H1 (cell line): ENCODE data around the gene MACROH2A1. TPM values are rescaled to one million over a fixed set of nuclear protein-coding genes. Genes with fewer than 3 reads are reported as not detected.

Source experiments
- CTCF ChIA-PET: fragments of 300-600 bp; sonication (Branson Sonifier 250); formaldehyde crosslinking; loops from one replicate; lab custom pipeline; 2021; ENCODE audit not compliant: partially characterized antibody; lab: Charles Lee
- POLR2A ChIA-PET: fragments of 300-600 bp; sonication (Branson Sonifier 250); formaldehyde crosslinking; loops from one replicate; lab custom pipeline; 2021; ENCODE audit warnings: inconsistent platforms; ENCODE audit not compliant: partially characterized antibody; lab: Charles Lee
- DNase-seq, 2 experiments: peaks; one replicate each; pipeline versions ENCODE4 v3.0.0 to v3.0.0-alpha.2; 2010 to 2022; ENCODE audit warnings: low spot score in 2 of 2, low read depth in 1 of 2, mixed read lengths in 1 of 2
- FAIRE-seq: peaks from 2 replicates; lab custom pipeline; 2011; peaks lifted over from hg19 to GRCh38; lab: Jason Lieb, UNC
- H2AFZ ChIP-seq: 2 replicates; pipeline ENCODE4 v1.8.1; 2012; ENCODE audit warnings: low read length, inconsistent platforms
- H2AK5ac ChIP-seq: 2 replicates; pipeline ENCODE4 v1.6.1; 2013; ENCODE audit warnings: low read depth, low read length
- H2BK120ac ChIP-seq: replicated peaks from 2 replicates; pipeline ENCODE3; 2013; ENCODE audit warnings: low read depth, low read length, inconsistent platforms
- H2BK12ac ChIP-seq: 2 replicates; pipeline ENCODE4 v1.6.1; 2013; ENCODE audit warnings: low read depth, low read length
- H2BK15ac ChIP-seq: 2 replicates; pipeline ENCODE4 v1.6.1; 2013; ENCODE audit warnings: low read length
- H2BK20ac ChIP-seq: 2 replicates; pipeline ENCODE4 v1.6.1; 2013; ENCODE audit warnings: low read length
- H2BK5ac ChIP-seq: 2 replicates; pipeline ENCODE4 v1.6.1; 2013; ENCODE audit warnings: low read depth, low read length
- H3K14ac ChIP-seq: 2 replicates; pipeline ENCODE4 v1.6.1; 2013; ENCODE audit warnings: inconsistent platforms; ENCODE audit not compliant: insufficient read length
- H3K18ac ChIP-seq: 2 replicates; pipeline ENCODE4 v1.6.1; 2013; ENCODE audit warnings: low read length; ENCODE audit errors: extremely low read depth
- H3K23ac ChIP-seq: 2 replicates; pipeline ENCODE4 v1.6.1; 2013; ENCODE audit warnings: inconsistent platforms; ENCODE audit not compliant: insufficient read length
- H3K23me2 ChIP-seq: 2 replicates; pipeline ENCODE4 v1.6.1; 2013; ENCODE audit warnings: low read depth, low read length
- H3K27ac ChIP-seq: 2 replicates; pipeline ENCODE4 v1.6.1; 2011; ENCODE audit warnings: low read depth, low read length, inconsistent platforms
- H3K27me3 ChIP-seq, 4 experiments: replicated peaks in 1 of 4; 1 replicate in 1 of 4; 2 replicates in 3 of 4; pipeline versions ENCODE4 v1.6.1 to v1.8.1; 2011 to 2013; ENCODE audit warnings: low read length in 3 of 4, mild to moderate bottlenecking in 3 of 4, inconsistent platforms in 2 of 4, mixed read lengths in 2 of 4, moderate library complexity in 1 of 4; ENCODE audit not compliant: control insufficient read depth in 3 of 4, insufficient read depth in 3 of 4; ENCODE audit errors: extremely low read depth in 1 of 4
- H3K36me3 ChIP-seq, 4 experiments: 2 replicates each; pipeline versions ENCODE4 v1.6.1 to v1.8.1; 2011 to 2013; ENCODE audit warnings: mild to moderate bottlenecking in 4 of 4, low read length in 3 of 4, moderate library complexity in 2 of 4, control low read depth in 1 of 4, inconsistent platforms in 1 of 4; ENCODE audit not compliant: insufficient read depth in 4 of 4, control insufficient read depth in 2 of 4
- H3K4ac ChIP-seq: replicated peaks from 2 replicates; pipeline ENCODE3; 2013; ENCODE audit warnings: low read length, low read depth, mixed read lengths, inconsistent platforms; ENCODE audit not compliant: insufficient read length
- H3K4me1 ChIP-seq, 4 experiments: replicated peaks in 1 of 4; 1 replicate in 1 of 4; 2 replicates in 3 of 4; pipeline versions ENCODE4 v1.6.1 to v1.8.1; 2011 to 2013; ENCODE audit warnings: low read length in 3 of 4, inconsistent platforms in 2 of 4, mixed read lengths in 1 of 4; ENCODE audit not compliant: insufficient read depth in 4 of 4, control insufficient read depth in 3 of 4
- H3K4me2 ChIP-seq, 2 experiments: 2 replicates each; pipeline versions ENCODE4 v1.6.1 to v1.8.1; 2011 to 2013; ENCODE audit warnings: low read depth in 2 of 2, low read length in 2 of 2, control low read depth in 1 of 2, inconsistent platforms in 1 of 2, mild to moderate bottlenecking in 1 of 2; ENCODE audit not compliant: insufficient read depth in 1 of 2
- H3K4me3 ChIP-seq, 4 experiments: fragments of 200-600, 300-600 bp in 1 of 4; sonication (generic), shearing (Covaris generic), sonication (Bioruptor Twin) in 1 of 4; 2 replicates each; pipeline versions ENCODE4 v1.5.1 to v1.8.1; 2011 to 2016; ENCODE audit warnings: low read length in 4 of 4, low read depth in 3 of 4, control low read depth in 2 of 4, inconsistent platforms in 2 of 4, mild to moderate bottlenecking in 2 of 4, mixed read lengths in 1 of 4, moderate library complexity in 1 of 4; ENCODE audit not compliant: insufficient read depth in 2 of 4; ENCODE audit errors: extremely low read depth in 1 of 4
- H3K56ac ChIP-seq: replicated peaks from 2 replicates; pipeline ENCODE3; 2013; ENCODE audit warnings: low read depth, mild to moderate bottlenecking, mixed read lengths, low read length, inconsistent platforms; ENCODE audit not compliant: insufficient read length
- H3K79me1 ChIP-seq: 2 replicates; pipeline ENCODE4 v1.6.1; 2013; ENCODE audit warnings: low read depth, low read length, control low read depth
- H3K79me2 ChIP-seq, 2 experiments: 2 replicates each; pipeline versions ENCODE4 v1.6.1 to v1.8.1; 2012 to 2013; ENCODE audit warnings: low read length in 2 of 2, mild to moderate bottlenecking in 2 of 2, inconsistent platforms in 1 of 2; ENCODE audit not compliant: insufficient read depth in 2 of 2, control insufficient read depth in 1 of 2
- H3K9ac ChIP-seq, 4 experiments: replicated peaks in 1 of 4; 1 replicate in 1 of 4; 2 replicates in 3 of 4; pipeline versions ENCODE4 v1.6.1 to v1.8.1; 2011 to 2013; ENCODE audit warnings: low read depth in 3 of 4, low read length in 3 of 4, control low read depth in 2 of 4, mild to moderate bottlenecking in 2 of 4, moderate library complexity in 2 of 4, inconsistent platforms in 1 of 4; ENCODE audit errors: extremely low read depth in 1 of 4
- H3K9me3 ChIP-seq, 2 experiments: 2 replicates each; pipeline versions ENCODE4 v1.6.1 to v1.8.1; 2012 to 2013; ENCODE audit warnings: mild to moderate bottlenecking in 2 of 2, moderate library complexity in 2 of 2, control low read depth in 1 of 2, inconsistent platforms in 1 of 2, low read depth in 1 of 2, low read length in 1 of 2, mixed read lengths in 1 of 2; ENCODE audit not compliant: insufficient read depth in 2 of 2
- H4K20me1 ChIP-seq, 2 experiments: replicated peaks in 1 of 2; 2 replicates each; pipeline versions ENCODE3 to v1.8.1; 2011 to 2013; ENCODE audit warnings: inconsistent platforms in 2 of 2, low read length in 2 of 2, mild to moderate bottlenecking in 1 of 2; ENCODE audit not compliant: insufficient read depth in 2 of 2, control insufficient read depth in 1 of 2
- H4K5ac ChIP-seq: 2 replicates; pipeline ENCODE4 v1.6.1; 2013; ENCODE audit warnings: low read length, low read depth, mixed read lengths, inconsistent platforms; ENCODE audit not compliant: insufficient read length
- H4K8ac ChIP-seq: 2 replicates; pipeline ENCODE4 v1.8.0; 2013; ENCODE audit warnings: mild to moderate bottlenecking, moderate library complexity, low read length, inconsistent platforms; ENCODE audit not compliant: insufficient read depth; ENCODE audit errors: extremely low read depth
- H4K91ac ChIP-seq: replicated peaks from 2 replicates; pipeline ENCODE3; 2013; ENCODE audit warnings: low read length, mixed read lengths, inconsistent platforms; ENCODE audit not compliant: insufficient read length
- ASH2L ChIP-seq: fragments of 200-600, 300-600 bp; sonication (generic); IDR thresholded peaks from one replicate; pipeline ENCODE4 v1.7.1; 2017; ENCODE audit warnings: low read length
- FOSL1 ChIP-seq: IDR thresholded peaks from 2 replicates; pipeline ENCODE4 v1.6.1; 2011; ENCODE audit warnings: mild to moderate bottlenecking, low read depth, low read length, moderate library complexity; ENCODE audit not compliant: insufficient read depth
- JUND ChIP-seq: IDR thresholded peaks from 2 replicates; pipeline ENCODE4 v1.6.1; 2011; ENCODE audit warnings: mild to moderate bottlenecking, improper control_type of control experiment, low read length
- KDM1A ChIP-seq: fragments of 200-600, 300-600 bp; sonication (generic); IDR thresholded peaks from 2 replicates; pipeline ENCODE4 v1.7.1; 2016; ENCODE audit warnings: mild to moderate bottlenecking, low read length, borderline replicate concordance
- KDM4A ChIP-seq: IDR thresholded peaks from one replicate; pipeline ENCODE4 v1.7.1; 2012; ENCODE audit warnings: low read depth, mild to moderate bottlenecking, moderate library complexity, low read length, inconsistent platforms; ENCODE audit not compliant: severe bottlenecking
- NRF1 ChIP-seq: IDR thresholded peaks from 2 replicates; pipeline ENCODE4 v1.6.1; 2011; ENCODE audit warnings: mild to moderate bottlenecking, low read depth, low read length, improper control_type of control experiment
- POLR2A ChIP-seq, 2 experiments: IDR thresholded peaks; 1 replicate in 1 of 2; 2 replicates in 1 of 2; pipeline ENCODE4 v1.6.1; 2011; ENCODE audit warnings: low read depth in 2 of 2, low read length in 2 of 2, mild to moderate bottlenecking in 2 of 2; ENCODE audit errors: control extremely low read depth in 1 of 2
- POLR2AphosphoS5 ChIP-seq: IDR thresholded peaks from 2 replicates; pipeline ENCODE4 v1.6.1; 2011; ENCODE audit warnings: low read depth, low read length
- RFX5 ChIP-seq: IDR thresholded peaks from 2 replicates; pipeline ENCODE4 v1.6.1; 2011; ENCODE audit warnings: low read depth, low read length, improper control_type of control experiment, borderline replicate concordance
- RNF2 ChIP-seq: fragments of 200-900, 300-1000 bp; sonication (generic); IDR thresholded peaks from 2 replicates; pipeline ENCODE4 v1.7.1; 2016; ENCODE audit warnings: borderline replicate concordance, low read depth, mild to moderate bottlenecking, antibody characterized with exemption, low read length; ENCODE audit not compliant: poor library complexity, severe bottlenecking; ENCODE audit errors: missing control alignments
- SP2 ChIP-seq: IDR thresholded peaks from 2 replicates; pipeline ENCODE4 v1.6.1; 2012; ENCODE audit warnings: mild to moderate bottlenecking, low read length, inconsistent platforms
- SP4 ChIP-seq: IDR thresholded peaks from 2 replicates; pipeline ENCODE4 v1.6.1; 2012; ENCODE audit warnings: low read length, inconsistent platforms
- SUZ12 ChIP-seq: fragments of 200-600 bp; sonication (generic); IDR thresholded peaks from 2 replicates; pipeline ENCODE4 v1.6.1; 2012; ENCODE audit warnings: mild to moderate bottlenecking, inconsistent platforms, low read length, moderate library complexity, mixed read lengths
- TAF1 ChIP-seq: IDR thresholded peaks from 2 replicates; pipeline ENCODE4 v1.6.1; 2011; ENCODE audit warnings: mild to moderate bottlenecking, low read depth, low read length
- TEAD4 ChIP-seq: IDR thresholded peaks from 2 replicates; pipeline ENCODE4 v1.6.1; 2012; ENCODE audit warnings: low read depth, low read length, inconsistent platforms, mixed read lengths
- WGBS, 2 experiments: shearing (Covaris generic) in 1 of 2; methylation state at CpG; one replicate each; pipeline versions ENCODE4 v1.1.6 to v1.1.7; 2013 to 2015; ENCODE audit warnings: low lambda C conversion rate in 2 of 2, mixed read lengths in 2 of 2, inconsistent platforms in 1 of 2, low coverage in 1 of 2, missing lambda C conversion rate in 1 of 2; ENCODE audit not compliant: insufficient replicate concordance in 2 of 2, insufficient coverage in 1 of 2, insufficient read length in 1 of 2; ENCODE audit errors: extremely low coverage in 1 of 2, missing lambda C conversion rate in 1 of 2; 5-methylcytosine and 5-hydroxymethylcytosine counted together
- polyA plus RNA-seq, 7 experiments: library from polyadenylated mRNA; depleted of rRNA in 3 of 7; stranded (reverse) in 5 of 7; unstranded in 2 of 7; fragments of >200 nt in 5 of 7; fragments of 200-250 nt in 2 of 7; gene quantifications; 1 replicate in 5 of 7; 2 replicates in 1 of 7; 4 replicates in 1 of 7; pipeline versions ENCODE4 v1.2.1 to v1.2.3, GENCODE V29; 2011 to 2013; ENCODE audit warnings: missing spikeins in 2 of 7, mixed read lengths in 2 of 7
- total RNA-seq: library from RNA; stranded (reverse); fragmentation: NEBNext Ultra II Directional; extraction: Animal tissue kit (Norgen Biotek cat#: 25700); gene quantifications from 2 replicates; pipeline ENCODE4 v1.2.1, GENCODE V29; 2021

MACROH2A1 gene
- total and polyA plus RNA-seq, 2 of the 8 experiments (the other 6 are each of a cell fraction or from before 2014, with no cell fraction given), result 60.0 to 92.3 TPM

DNA sequence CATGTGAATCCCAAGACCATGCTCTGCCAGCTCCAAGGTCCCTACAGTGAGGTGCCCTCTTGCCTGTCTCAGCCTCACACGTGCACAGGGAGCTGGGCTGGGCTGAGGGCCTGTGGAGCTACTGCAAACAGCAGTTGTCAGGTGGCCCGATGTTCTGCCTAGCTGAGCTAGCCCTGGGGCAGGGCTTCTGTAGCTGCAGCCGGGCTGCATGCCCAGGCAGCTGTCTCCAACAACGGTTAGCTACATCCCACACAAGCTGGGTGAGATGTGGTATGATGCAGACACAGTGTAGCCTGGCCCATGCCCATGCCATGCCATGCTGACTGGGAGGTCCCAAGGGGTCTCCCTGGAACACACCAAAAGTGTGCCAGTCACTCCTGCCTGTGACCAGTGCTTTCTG lies 62.0 kb downstream of the MACROH2A1 start:
- H4K8ac ChIP-seq, result no peak overlapping the region
- H2AK5ac ChIP-seq, result no peak overlapping the region
- no peaks in the 10 kb centered on the region for H3K23me2 ChIP-seq
- H2BK5ac ChIP-seq, result no peak overlapping the region
- 95% methylated on average over 4 of the region's 4 CpGs; no CpG with 5 or more reads in 1 of the 2 experiments for WGBS, 2 experiments
- H3K4me3 ChIP-seq, result no peak overlapping the region
- H3K4me2 ChIP-seq, result no peak overlapping the region
- FAIRE-seq (no peak), DNase-seq (no peak)
- no peak overlapping the region for H4K91ac ChIP-seq
- H3K56ac ChIP-seq, result no peak overlapping the region
- H4K5ac ChIP-seq, result no peak overlapping the region
- no peak overlapping the region for H2AFZ ChIP-seq
- H3K4ac ChIP-seq, result no peak overlapping the region
- no peaks in the 10 kb centered on the region for H3K9me3 ChIP-seq
- no peak overlapping the region for H2BK120ac ChIP-seq
- ChIA-PET CTCF (interaction anchor here (0.6 to 3.7 kb wide), 8 partner anchors 8 to 146 kb away, joined by 3 to 17 read pairs (median 4); no protein-coding TSS in a partner anchor), POLR2A (interaction anchor here (1.0 to 1.5 kb wide), 2 partner anchors 9 to 11 kb away, joined by 3 read pairs; no protein-coding TSS in a partner anchor)
- H3K14ac ChIP-seq, result no peak overlapping the region
- no peak overlapping the region for H3K27ac ChIP-seq
- no peak overlapping the region for H3K18ac ChIP-seq
- H3K27me3 ChIP-seq, result no peaks in the 10 kb centered on the region
- H2BK15ac ChIP-seq, result no peak overlapping the region
- H3K9ac ChIP-seq, result no peak overlapping the region
- no peaks in the 10 kb centered on the region for H3K4me1 ChIP-seq
- H3K36me3 ChIP-seq, result peaks cover 4 to 6% (median 5%) of the 10 kb centered on the region in 4 experiments; a peak in 4 of 8 replicates
- H3K23ac ChIP-seq, result no peak overlapping the region
- no peaks in the 10 kb centered on the region for H3K79me2 ChIP-seq
- no peak overlapping the region for H2BK20ac ChIP-seq
- H3K79me1 ChIP-seq, result no peaks in the 10 kb centered on the region
- H4K20me1 ChIP-seq, result no peaks in the 10 kb centered on the region
- H2BK12ac ChIP-seq, result no peak overlapping the region
- TF ChIP-seq RNF2, result no peak
- TF ChIP-seq ASH2L, result no peak
- TF ChIP-seq KDM4A, result no peak
- TF ChIP-seq FOSL1, result no peak
- TF ChIP-seq KDM1A, result no peak
- no peak for TF ChIP-seq POLR2AphosphoS5
- TF ChIP-seq SP2, result no peak
- TF ChIP-seq NRF1, result no peak
- TF ChIP-seq SUZ12, result no peak
- TF ChIP-seq POLR2A (IDR thresholded peaks at IDR 0.05; ENCODE audit: control extremely low read depth in 1 of 2, low read depth in 2 of 2, low read length in 2 of 2), result no peak
- TF ChIP-seq JUND, result no peak
- TF ChIP-seq SP4, result no peak
- TF ChIP-seq TAF1, result no peak
- TF ChIP-seq RFX5, result no peak
- TF ChIP-seq TEAD4, result no peak
